Prostate gland (tissue), 2 donors: ENCODE results near the gene LSM3.

ENCODE experiments used
- CTCF ChIP-seq, 4 experiments: fragments of 200-600 bp in 2 of 4; fragments of 450-650 bp in 2 of 4; sonication (generic) in 2 of 4; IDR thresholded peaks; 1 replicate in 3 of 4; 2 replicates in 1 of 4; pipeline ENCODE4 v1.5.1; 2016 to 2019; ENCODE audit warnings: antibody characterized with exemption in 4 of 4, mild to moderate bottlenecking in 2 of 4, moderate library complexity in 2 of 4
- POLR2AphosphoS5 ChIP-seq: sonication (generic); formaldehyde crosslinking; IDR thresholded peaks from one replicate; pipeline ENCODE4 v1.6.1; 2017; ENCODE audit warnings: antibody characterized with exemption

- TF ChIP-seq CTCF (IDR thresholded peaks at IDR 0.05), result no peak
- TF ChIP-seq POLR2AphosphoS5, result no peak
Measured at GRCh38 chr3:14238356-14238755, 59.7 kb downstream of the LSM3 start.
